HUDEP-2 (cell line): ENCODE data around the gene CPNE5.
"Not testable (repeated sequence)": the region's sequence is repeated elsewhere in the genome, so short reads cannot be mapped to it uniquely, and the experiment has no call there.

Experiments used
- DNase-seq, 76 experiments: peaks; one replicate each; lab custom pipeline; 2025; ENCODE audit not compliant: unreplicated experiment in 76 of 76; lab: John Stamatoyannopoulos, UW

Gene CPNE5

DNA sequence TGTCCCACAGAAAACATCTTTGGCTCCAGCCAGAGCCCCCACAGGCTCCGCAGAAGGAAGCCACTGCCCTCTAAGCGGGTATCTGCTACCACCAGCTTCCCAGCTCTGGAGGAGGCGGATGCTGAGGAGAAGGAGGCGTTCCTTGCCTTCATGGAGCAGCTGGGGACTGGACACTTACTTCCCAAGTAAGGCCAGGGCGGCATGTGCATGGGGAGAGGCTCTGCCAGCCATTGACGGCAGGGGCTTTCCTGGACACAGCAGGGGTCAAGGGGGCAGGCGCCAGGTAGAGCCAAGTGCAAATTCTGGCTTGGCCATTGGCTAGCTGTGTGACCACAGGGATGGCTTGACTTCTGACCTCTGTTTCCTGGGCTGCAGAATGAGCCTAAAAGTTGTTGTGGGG, 123.8 kb downstream of the CPNE5 start:
- no peak for DNase-seq

DNA sequence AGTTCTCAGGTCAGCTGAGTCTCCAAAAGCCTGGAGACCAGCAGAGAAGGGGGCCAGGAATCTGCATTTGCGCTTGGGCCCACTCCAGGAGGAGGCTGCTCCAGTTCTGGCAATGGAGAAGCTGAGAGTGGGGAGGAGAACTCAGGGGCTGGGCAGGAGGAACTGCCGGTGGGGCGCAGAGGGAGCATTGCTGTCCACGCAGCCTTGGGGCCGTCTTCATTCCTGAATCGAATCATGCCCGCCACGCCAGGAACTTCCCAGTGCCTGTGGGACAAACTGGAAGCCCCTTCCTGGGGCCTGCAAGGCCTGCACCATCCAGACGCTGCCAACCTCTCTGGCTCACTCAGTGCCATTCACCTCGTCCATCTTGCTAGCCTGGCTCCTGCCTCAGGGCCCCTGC, 124.7 kb downstream of the CPNE5 start:
- no peak for DNase-seq

DNA sequence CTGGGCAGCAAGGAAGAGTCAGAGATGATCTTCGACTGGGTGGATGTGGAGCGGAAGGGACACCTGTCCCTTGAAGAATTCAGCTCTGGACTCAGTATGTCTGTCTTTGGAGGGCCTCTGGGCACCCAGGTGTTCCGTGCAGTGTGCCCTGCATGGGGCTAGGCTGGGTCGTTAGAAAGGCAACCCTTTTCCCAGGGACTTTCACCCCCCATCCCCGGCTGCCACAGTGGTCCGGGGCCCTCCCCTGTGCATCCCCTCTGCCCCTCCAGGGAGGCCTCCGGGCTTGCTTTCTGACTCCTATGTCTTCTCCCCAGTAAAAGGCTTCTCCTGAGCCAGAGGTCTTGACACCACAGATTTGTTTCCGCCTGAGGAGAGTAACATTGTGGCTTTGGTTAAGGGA, 125.4 kb downstream of the CPNE5 start:
- no peak for DNase-seq

DNA sequence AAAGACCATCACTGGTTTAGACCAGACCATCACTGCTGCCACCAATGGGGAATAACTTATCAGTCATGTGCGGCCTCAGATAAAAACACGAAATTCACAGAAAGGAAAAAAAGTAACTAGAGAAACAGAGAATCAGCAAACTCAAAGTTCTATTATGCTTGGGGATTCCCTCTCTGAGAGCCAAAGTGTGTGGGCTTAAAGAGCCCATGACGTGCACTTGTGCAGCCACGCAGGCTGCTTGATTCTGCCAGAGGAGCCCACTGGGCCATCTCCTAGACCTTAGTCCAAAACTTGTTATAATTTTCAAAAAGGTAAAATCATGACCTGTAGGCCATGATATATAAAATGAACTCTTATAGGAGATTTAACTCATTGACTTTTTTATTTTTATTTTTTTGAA, 126.4 kb downstream of the CPNE5 start:
- no peak for DNase-seq

DNA sequence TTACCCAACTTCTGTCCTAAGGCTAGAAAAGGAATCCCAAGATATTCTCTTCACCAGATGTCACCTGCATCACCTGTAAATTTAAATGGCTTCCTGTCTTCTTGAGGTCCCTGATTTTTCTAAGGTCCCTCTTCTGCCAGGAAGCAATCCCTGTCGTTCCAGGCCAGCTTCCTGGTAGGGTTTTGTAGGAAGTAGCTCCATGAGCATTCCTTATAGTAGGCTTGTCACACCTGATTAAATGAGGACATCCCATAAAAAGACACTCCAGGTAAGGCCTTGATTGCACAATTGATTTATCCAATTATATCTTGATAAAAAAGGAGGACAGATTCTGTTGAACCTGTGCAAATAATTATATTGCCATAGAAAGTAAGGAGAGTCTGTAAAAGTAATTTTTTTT, 132.9 kb downstream of the CPNE5 start:
- no peak for DNase-seq

DNA sequence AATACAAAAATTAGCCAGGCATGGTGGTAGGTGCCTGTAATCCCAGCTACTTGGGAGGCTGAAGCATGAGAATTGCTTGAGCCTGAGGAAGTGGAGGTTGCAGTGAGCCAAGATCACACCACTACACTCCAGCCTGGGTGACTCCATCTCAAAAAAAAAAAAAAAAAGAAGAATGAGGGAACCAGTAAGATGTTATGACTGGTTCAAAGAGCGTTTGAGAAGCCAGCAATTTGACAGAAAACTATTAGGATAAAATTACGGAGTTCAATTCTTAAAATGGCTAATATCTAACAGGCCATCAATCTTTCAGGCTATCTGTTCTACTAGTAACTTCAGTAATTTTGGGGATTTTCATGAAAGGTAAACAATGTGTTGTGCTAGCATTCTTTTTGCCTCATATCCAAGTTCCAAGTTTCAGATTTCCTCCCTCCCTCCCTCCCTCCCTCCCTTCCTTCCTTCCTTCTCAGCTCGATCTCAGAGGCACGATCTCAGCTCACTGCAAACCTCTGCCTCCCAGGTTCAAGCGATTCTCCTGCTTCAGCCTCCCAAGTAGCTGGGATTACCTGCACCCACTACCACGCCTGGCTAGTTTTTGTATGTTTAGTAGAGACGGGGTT, 134.2 kb downstream of the CPNE5 start:
- DNase-seq, result not testable (repeated sequence)

DNA sequence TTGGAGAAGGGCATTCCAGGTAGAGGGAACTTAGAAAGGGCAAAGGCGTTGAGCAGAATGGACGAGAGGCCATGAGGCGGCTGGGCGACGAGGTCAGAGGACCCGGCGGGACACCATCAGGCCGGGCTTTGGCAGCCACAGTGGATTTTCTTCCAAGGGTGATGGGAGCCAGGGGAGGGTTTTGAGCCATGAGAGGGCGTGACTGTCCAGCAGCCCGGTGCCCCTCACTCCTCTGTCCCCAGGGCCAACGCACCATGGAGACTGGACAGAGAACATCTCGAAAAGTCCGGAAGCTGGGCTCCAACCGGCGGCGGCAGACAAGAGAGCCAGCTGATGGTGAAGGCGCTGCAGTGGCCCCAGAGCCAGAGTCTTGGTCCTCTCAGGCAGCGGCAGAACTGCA, 135.3 kb downstream of the CPNE5 start:
- no peak for DNase-seq

DNA sequence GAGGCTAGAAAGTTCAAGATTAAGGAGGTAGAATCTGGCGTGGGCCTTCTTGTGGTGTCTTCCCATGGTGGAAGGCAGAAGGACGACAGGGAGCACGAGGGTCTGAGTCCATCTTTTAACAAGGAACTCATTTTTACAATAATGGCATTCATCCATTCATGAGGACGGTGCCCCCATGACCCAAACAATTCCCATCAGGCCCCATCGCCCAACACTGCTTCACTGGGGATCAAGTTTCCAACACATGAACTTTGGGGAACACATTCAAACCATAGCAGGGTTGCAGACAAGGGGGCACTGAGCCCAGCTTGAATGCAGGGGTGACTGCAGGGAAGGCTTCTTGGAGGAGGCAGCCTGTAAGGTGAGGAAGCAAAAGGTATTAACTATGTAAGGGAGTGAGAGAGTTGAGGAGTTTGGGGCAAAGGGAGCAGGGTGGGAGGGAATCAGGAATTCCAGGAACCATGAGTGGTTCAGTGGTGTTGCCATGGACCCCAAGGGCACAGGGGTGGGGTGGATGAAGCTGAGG, 136.1 kb downstream of the CPNE5 start:
- DNase-seq, result no peak

DNA sequence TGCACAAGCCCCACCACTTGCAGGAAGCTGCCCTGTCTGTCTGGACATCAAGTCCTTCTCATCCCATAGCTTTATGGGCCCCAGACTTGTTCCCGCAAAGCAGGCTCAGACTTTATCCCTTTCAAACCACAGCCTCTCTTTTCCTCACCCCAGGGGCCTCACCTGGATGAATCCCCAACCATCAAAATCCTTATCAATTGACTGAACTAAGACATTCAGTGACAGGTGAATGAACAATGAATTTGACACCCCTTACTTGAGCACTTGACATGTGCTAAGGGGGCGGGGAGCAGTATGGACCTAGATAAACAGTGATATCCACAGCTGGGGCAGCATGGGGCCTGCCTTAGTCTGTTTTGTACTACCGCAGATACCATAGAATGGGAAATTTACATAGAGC, 136.6 kb downstream of the CPNE5 start:
- DNase-seq, result no peak

DNA sequence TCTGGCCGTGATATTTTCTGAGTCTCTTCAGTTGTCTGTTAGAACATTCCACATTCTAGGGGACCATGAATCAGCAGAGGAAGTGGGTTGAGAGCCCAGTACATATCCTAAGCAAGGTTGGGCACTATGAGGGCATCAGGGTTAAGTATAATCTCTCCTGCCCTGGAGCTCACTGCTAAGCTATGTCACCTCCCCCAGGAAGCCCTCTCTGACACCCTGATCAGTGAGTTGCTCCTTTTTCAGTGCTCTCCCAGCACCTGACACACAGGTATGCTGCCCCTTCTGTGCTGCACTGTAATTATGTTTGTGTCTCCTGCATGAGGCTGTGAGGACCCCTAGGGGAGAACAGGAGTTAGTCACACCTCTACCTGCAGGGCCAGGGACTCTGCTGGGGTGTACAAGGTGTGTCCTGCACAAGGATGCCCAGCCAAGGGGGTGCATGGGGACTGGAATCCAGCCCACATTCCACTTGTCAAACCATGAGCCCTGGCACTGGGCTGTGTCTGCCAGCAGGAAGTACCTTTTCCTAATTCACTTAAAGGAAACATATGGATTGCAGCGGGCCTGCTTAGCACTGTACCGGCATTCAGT, 137.7 kb downstream of the CPNE5 start:
- DNase-seq, result no peak

DNA sequence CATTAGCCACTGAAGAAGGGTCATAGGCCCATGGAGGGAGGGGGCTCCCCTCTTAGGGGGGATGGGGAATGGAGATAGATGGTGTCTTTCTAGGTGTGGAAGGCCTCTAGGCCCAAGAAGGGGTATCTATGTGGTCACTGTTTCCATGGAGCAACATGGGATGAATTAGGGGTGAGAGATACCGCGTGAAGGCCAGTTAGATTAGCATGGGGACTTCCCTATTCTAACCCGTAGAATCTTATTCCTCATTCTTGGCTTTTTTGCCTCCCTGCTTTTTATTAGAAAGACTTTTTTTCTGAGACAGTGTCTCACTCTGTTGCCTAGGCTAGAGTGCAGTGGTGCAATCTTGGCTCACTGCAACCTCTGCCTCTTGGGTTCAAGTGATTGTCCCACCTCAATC, 138.4 kb downstream of the CPNE5 start:
- no peak for DNase-seq

DNA sequence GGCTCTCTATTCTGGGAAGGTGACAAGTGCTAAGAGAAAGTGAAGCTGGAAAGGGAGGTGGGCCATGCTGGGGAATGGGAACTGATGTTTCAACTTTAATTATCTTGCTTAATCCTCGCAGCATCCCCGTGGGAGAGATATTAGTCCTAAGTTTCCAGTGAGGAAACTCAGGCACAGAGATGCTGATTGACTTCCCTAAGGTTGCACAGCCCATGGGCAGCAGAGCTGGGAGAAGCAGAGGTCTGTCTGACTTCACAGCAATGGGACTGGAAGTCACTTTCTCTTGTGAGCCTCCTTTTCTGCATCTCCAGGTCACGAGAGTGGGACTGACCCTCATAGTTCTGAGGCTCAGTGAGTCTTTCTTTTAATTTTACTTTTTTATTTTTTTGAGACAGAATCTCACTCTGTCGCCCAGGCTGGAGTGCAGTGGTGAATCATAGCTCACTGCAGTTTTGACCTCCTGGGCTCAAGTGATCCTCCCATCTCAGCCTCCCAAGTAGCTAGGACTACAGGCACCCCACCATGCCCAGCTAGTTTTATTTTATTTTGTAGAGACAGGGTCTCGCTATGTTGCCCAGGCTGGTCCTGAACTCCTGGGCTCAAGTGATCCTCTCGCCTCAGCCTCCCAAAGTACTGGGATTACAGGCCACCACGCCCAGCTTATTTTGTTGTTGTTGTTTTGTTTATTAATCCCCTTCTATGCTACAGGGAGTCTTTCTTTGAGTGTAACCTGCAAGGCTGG, 139.0 kb downstream of the CPNE5 start:
- DNase-seq, result no peak

DNA sequence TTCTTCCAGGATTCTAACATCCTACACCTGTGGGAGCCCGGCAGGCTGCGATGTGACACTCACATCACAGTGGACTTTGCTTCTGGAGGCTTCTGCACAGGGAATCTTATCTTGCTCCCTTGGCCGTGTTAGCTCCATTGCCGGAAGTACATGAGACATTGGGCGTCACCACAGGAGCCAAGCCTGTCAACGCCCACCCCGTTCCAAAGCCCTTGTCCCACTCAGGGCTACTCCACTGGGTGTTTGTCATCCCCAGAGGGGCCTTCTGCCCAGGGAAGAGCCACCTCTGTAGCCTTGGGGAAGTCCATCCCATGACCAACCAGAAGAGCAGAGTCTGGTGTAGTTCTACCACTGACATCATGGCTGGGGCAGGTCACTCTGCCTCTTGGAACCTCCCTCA, 139.9 kb downstream of the CPNE5 start:
- DNase-seq, result no peak

DNA sequence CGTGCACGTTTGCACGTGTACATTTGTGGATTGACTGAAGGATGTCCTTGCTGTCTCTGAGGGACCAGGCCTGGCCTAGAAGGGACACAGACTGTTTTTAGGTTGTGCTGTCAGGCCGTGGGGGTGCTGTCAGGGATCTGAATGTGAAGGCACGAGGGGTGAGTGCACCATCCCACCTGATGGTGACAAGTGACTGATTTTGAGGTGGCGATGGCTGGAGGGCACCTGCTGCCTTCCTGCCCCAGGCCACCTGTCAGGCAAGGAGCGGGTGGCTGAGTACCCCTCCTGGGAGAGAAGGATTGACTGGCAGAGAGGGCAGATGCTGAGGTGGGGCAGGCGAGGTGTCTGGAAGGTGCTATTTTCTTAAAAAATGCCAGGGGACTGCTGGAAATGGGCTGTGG, 140.4 kb downstream of the CPNE5 start:
- DNase-seq, result no peak

DNA sequence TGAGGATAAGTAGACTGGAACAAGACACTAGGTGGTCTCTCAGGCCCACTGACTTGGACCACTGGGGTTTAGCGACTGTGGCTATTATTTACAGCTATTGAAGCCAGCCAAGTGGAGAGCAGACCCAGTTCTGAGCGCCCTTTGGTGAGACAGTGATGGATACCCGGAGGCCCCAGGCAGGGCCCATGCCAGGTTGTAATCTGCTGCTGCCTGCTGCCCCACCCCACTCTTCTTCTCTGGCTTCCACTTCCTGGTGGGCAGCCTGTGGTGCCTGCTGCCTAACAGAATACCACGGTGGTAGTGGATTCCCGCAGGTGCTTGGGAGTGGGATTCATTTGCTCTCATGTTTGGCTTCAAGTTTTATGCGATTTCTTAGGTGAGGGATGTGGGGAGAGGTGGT, 141.0 kb downstream of the CPNE5 start:
- no peak for DNase-seq

DNA sequence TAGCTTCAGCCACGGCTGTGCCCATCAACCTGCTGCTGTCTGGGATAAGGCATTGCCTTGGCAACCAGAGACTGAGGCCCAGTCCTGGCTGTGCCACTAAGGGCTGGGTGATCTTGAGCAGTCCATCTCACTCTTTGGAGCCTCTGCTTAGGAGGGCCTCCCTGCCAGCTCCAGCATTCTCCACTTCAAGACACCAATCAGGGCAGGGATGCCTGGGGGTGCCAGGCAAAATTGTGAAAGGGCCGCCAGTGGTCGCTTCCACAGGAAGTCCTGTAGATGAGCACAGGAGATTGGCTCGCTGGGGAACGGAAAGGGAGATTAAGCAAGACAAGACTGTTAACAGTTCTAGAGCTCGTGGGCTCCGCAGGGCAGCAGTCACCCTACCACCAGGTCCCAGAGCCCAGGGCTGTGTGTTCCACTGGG, 141.8 kb downstream of the CPNE5 start, which contains the start of gene RAB44:
Gene RAB44 (plus strand): TSS at position 346 of the 423 bp plus-strand sequence. CDS start 6,410 bp downstream, outside the sequence.
- DNase-seq, result no peak

DNA sequence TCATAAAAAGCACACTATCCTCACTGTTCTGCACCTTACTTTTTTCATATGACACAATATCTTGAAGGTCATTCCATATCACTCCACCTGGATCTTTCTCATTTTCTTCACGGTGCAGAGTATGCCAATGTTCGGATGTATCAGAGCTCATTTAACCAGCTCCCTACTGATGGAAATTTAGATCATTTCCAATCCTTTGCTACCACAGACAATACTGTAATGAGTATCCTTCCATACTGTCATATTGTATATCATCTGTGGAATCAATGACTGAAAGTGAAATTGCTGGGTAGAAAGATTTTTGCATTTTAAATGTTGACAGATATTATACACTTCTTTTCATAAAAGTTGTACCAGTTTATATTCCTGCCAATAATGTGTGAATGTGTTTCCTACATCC, 143.8 kb downstream of the CPNE5 start:
- no peak for DNase-seq

DNA sequence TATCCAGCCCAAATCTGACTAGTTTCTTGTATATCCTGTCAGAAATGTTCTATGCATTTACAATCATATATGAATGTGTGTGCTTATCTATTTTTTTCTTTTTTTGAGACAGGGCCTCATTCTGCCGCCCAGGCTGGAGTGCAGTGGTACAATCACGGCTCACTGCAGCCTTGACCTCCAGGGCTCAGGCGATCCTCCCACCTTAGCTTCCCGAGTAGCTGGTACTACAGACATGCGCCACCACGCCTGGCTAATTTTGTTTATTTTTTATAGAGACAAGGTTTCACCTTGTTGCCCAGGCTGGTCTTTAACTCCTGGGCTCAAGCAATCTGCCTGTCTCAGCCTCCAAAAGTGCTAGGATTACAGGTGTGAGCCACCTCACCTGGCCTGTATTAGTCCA, 144.6 kb downstream of the CPNE5 start:
- DNase-seq, result no peak

DNA sequence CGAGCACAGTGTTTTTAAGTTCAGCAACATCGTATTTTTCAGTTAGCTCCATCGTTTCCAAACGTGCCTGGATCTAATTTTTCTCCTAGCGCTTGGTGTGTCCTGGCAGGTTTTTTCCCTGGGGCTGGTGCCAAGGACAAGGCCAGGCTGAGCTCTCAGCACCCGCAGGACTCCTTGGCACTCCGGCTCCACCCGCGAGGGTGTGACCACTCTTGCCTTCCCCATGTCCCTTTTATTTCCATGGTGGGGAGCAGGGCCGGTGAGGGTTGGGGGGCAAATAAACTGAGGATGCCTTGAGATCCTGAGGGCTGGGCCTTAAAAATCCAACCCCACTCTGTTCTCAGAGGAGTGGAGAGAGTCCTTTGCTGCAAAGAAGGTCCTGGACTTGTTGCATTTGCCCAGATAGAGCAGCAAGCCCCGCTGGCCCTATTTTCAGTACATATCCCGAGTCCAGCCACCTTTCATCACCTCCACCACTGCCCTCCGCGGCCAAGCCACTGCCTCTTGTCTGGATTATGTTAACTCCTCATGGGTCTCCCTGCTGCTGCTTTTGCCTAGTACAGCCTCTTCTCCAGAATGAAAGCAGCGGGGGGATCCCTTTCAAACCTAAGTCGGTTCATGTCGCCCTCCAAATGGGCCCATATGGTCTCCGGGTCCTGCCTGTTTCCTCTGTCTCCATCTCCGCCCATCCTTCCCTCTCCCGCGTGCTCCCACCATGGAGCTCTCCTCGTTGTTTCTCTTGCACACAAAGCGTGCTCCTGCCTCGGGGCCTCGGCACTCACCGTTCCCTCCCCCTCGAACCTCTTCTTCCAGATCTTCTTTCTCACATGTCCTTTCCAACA, 146.2 kb downstream of the CPNE5 start:
- DNase-seq, result no peak

DNA sequence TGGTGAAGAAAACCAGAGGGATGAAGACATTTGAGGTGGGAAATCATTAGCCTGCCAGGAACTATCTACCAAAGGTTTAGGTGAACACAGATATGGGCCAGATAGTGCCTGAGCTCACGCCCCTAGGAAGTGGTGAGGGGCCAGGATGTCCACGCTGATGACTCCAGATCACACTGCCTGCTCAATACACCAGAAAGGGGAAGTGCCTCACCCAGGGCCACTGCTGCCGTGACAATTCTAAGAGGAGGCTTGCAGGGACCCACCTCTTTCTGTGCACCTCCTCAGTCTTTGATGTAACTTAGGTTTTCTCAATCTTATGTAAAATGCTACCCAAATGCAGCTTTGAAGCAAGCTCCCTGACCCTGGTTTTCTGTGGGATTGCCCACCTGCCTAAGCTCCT, 147.0 kb downstream of the CPNE5 start:
- peak in 2 of 76 experiments; percentile 9 to 27 for DNase-seq

DNA sequence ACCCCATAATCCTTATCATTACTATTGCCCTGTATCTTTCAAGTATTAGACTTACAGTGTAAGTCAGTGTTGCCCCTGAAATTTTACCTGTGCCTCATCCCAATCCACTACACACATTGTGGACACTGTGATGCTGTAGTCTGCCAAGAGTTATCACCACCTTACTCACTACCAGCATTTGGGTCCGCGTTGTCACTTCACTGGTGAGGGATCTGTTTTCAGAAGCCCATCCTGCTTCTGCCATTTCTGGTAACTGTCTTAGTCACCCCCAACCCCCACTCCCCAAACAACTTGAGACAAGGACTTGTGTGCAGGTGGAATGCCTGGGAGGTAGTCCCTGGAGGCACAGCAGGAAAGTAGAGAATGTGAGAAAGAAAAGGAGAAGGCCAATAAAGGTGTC, 147.6 kb downstream of the CPNE5 start:
- no peak for DNase-seq
